ENCODE data around the gene PTPN23. TPM values are rescaled to one million over a fixed set of nuclear protein-coding genes. Genes with fewer than 3 reads are reported as not detected.
"Not testable (repeated sequence)": the region's sequence is repeated elsewhere in the genome, so short reads cannot be mapped to it uniquely, and the experiment has no call there.

The PTPN23 gene
- total RNA-seq, 1 experiment from 2014 or later, result 9.9 TPM

- no peak for DNase-seq (ENCODE audit: low read depth, low spot score)
- in situ Hi-C loops (cut with HindIII; ENCODE audit: low pct_unique_long_range_greater_than_20kb, low sequenced_read_pairs), result no loop called here
Observed at GRCh38 chr3:47365213-47366153, 15.3 kb upstream of the PTPN23 start.

- in situ Hi-C loops (cut with HindIII; ENCODE audit: low pct_unique_long_range_greater_than_20kb, low sequenced_read_pairs), result no loop called here
Observed at GRCh38 chr3:47366833-47367232, 14.0 kb upstream of the PTPN23 start.

GRCh38 chr3:47367631-47368030 is 13.2 kb upstream of the PTPN23 start:
- in situ Hi-C loops (cut with HindIII; ENCODE audit: low pct_unique_long_range_greater_than_20kb, low sequenced_read_pairs), result no loop called here
- no peak for DNase-seq (ENCODE audit: low read depth, low spot score)

More at GRCh38 chr3:47366833-47367232, 14.0 kb upstream of the PTPN23 start:
- DNase-seq (ENCODE audit: low read depth, low spot score), result no peak

- DNase-seq (ENCODE audit: low read depth, low spot score); in situ Hi-C loops (cut with HindIII; ENCODE audit: low pct_unique_long_range_greater_than_20kb, low sequenced_read_pairs): not testable (repeated sequence)
Observed at GRCh38 chr3:47370020-47370419, 10.8 kb upstream of the PTPN23 start.

GRCh38 chr3:47370887-47371697 is 9.7 kb upstream of the PTPN23 start:
- no peak for DNase-seq (ENCODE audit: low read depth, low spot score)
- in situ Hi-C loops (cut with HindIII; ENCODE audit: low pct_unique_long_range_greater_than_20kb, low sequenced_read_pairs), result no loop called here

- DNase-seq (ENCODE audit: low read depth, low spot score), result no peak
- in situ Hi-C loops (cut with HindIII; ENCODE audit: low pct_unique_long_range_greater_than_20kb, low sequenced_read_pairs), result no loop called here
Observed at GRCh38 chr3:47374587-47374986, 6.2 kb upstream of the PTPN23 start.

GRCh38 chr3:47376393-47376792 is 4.4 kb upstream of the PTPN23 start:
- DNase-seq (ENCODE audit: low read depth, low spot score), result no peak
- in situ Hi-C loops (cut with HindIII; ENCODE audit: low pct_unique_long_range_greater_than_20kb, low sequenced_read_pairs), result no loop called here

GRCh38 chr3:47377186-47377585 is 3.6 kb upstream of the PTPN23 start:
- no peak for DNase-seq (ENCODE audit: low read depth, low spot score)
- in situ Hi-C loops (cut with HindIII; ENCODE audit: low pct_unique_long_range_greater_than_20kb, low sequenced_read_pairs), result no loop called here

GRCh38 chr3:47378869-47379268 is 2.0 kb upstream of the PTPN23 start:
- no peak for DNase-seq (ENCODE audit: low read depth, low spot score)
- in situ Hi-C loops (cut with HindIII; ENCODE audit: low pct_unique_long_range_greater_than_20kb, low sequenced_read_pairs), result no loop called here

- in situ Hi-C loops (cut with HindIII; ENCODE audit: low pct_unique_long_range_greater_than_20kb, low sequenced_read_pairs), result no loop called here
- no peak for DNase-seq (ENCODE audit: low read depth, low spot score)
Observed at GRCh38 chr3:47379411-47379899, 1.4 kb upstream of the PTPN23 start.

GRCh38 chr3:47380026-47380600 is 708 bp upstream of the PTPN23 start:
- no peak for DNase-seq (ENCODE audit: low read depth, low spot score)
- in situ Hi-C loops (cut with HindIII; ENCODE audit: low pct_unique_long_range_greater_than_20kb, low sequenced_read_pairs), result no loop called here

GRCh38 chr3:47381317-47382157 is 716 bp downstream of the PTPN23 start:
- DNase-seq (ENCODE audit: low read depth, low spot score), result peak; percentile 89
- in situ Hi-C loops (cut with HindIII; ENCODE audit: low pct_unique_long_range_greater_than_20kb, low sequenced_read_pairs), result no loop called here

GRCh38 chr3:47384425-47384824 is 3.6 kb downstream of the PTPN23 start:
- no peak for DNase-seq (ENCODE audit: low read depth, low spot score)
- in situ Hi-C loops (cut with HindIII; ENCODE audit: low pct_unique_long_range_greater_than_20kb, low sequenced_read_pairs), result no loop called here

- in situ Hi-C loops (cut with HindIII; ENCODE audit: low pct_unique_long_range_greater_than_20kb, low sequenced_read_pairs), result no loop called here
- DNase-seq (ENCODE audit: low read depth, low spot score), result no peak
Observed at GRCh38 chr3:47385007-47385406, 4.2 kb downstream of the PTPN23 start.

GRCh38 chr3:47385796-47386195 is 5.0 kb downstream of the PTPN23 start:
- no peak for DNase-seq (ENCODE audit: low read depth, low spot score)
- in situ Hi-C loops (cut with HindIII; ENCODE audit: low pct_unique_long_range_greater_than_20kb, low sequenced_read_pairs), result no loop called here

GRCh38 chr3:47392933-47393332 is 12.1 kb downstream of the PTPN23 start:
- in situ Hi-C loops (cut with HindIII; ENCODE audit: low pct_unique_long_range_greater_than_20kb, low sequenced_read_pairs), result no loop called here
- DNase-seq (ENCODE audit: low read depth, low spot score), result no peak

GRCh38 chr3:47394140-47394870 is 13.5 kb downstream of the PTPN23 start:
- no peak for DNase-seq (ENCODE audit: low read depth, low spot score)
- in situ Hi-C loops (cut with HindIII; ENCODE audit: low pct_unique_long_range_greater_than_20kb, low sequenced_read_pairs), result no loop called here
